Measurements from ENCODE around the gene SPTBN1.

- no peak for TF ChIP-seq CTCF (IDR thresholded peaks at IDR 0.05; ENCODE audit: low read depth, low read length)
- no peak for TF ChIP-seq EZH2phosphoT487 (IDR thresholded peaks at IDR 0.05; ENCODE audit: low read depth)
Observed at GRCh38 chr2:54648256-54648655, 192.1 kb downstream of the SPTBN1 start.
